G401 (cell line): Measurements from ENCODE around the gene COL23A1. TPM values are rescaled to one million over a fixed set of nuclear protein-coding genes. Genes with fewer than 3 reads are reported as not detected.
A peak's percentile ranks its signal among the peaks of the same experiment; 100 is the strongest.

ENCODE experiments used
- DNase-seq: peaks from one replicate; pipeline ENCODE4 v3.0.0-alpha.2; 2015; ENCODE audit warnings: low spot score
- in situ Hi-C: cut with HindIII; loops from 2 replicates; pipeline ENCODE4 v1.10.0; 2016; ENCODE audit warnings: low sequenced_read_pairs, mixed read lengths
- total RNA-seq: library from RNA; depleted of rRNA; stranded (reverse); fragments of >200 nt; shearing (Covaris generic); gene quantifications from 2 replicates; pipeline ENCODE4 v1.2.3, GENCODE V29; 2014

COL23A1 gene
- total RNA-seq, 1 experiment from 2014 or later = not detected

DNA sequence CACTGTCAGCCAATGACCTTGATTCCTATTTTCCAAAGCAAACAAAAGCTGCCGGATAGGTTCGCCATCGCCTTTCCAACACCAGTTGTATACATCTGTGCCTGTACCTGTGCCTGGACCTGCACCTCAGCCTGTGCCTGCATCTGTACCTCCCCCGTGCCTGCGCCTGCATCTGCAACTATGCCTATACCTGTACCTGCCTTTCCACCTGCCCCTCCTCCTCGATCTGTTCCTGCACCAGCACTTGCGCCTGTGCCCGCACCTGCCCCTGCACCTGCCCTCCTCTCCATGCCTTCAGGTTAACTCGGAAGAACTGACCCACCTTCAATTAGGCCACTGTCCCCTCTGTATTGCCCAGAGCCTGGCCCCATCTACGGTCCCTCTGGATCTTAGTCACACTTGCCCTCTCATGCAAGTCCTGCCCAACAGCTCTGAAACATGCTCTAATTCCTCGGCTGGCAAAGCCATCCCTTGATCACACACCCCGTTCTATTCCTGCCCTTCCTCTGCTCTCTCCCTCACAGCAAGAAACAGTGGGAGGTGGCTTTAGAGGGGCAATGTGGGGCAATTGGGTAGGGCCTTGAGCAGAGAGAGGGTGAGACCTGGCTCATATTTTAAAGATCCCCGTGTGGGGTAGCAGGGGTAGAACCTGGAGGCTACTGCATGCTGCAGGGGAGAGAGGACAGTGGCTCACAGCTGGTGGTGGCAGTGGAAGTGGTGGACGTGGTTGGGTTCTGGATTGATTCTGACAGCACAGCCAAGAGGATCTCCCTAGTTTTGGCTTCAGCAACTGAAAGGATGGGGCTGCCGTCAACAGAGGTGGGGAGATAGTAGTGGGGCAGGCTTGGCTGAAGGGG is 298.0 kb downstream of the COL23A1 start:
- no peak for DNase-seq
- in situ Hi-C loops = no loop called here

DNA sequence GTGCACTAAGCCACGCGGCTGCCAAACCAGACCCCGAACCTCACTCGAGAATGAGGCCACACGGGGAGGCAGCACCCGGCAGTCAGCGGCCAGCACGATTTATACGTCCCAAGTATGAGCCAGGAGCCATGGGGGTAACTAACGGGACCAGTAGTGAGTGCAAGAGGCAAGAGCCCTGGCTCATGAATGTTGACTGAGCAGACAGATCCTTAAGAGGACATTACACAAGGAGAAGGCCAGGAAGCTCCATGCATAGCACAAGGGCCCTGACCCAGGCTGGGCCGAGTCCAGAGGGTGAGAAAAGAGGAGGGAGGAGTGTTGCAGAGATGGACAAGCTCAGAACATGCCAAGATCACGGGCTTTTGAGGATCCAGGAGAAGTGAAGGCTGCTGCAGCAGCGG is 299.0 kb downstream of the COL23A1 start:
- DNase-seq = no peak
- in situ Hi-C loops = no loop called here

DNA sequence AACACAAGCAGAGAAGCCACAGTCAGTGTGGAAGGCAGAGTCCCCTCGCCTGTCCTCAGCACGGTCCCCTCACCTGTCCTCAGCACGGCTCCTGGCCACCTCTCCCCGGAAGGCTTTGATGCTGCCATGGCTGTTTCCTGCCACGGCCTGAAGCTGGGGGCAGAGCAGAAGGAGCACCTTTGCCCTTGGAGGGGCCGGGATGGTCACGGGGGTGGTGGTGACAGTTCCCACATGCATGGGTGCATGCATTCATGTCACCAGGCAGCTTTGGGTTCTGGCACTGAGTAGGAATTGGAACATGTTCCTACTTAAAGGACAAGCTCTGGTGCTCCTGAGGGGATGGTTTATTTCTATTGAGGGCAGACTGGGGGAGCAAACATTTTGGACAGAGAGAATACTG is 299.8 kb downstream of the COL23A1 start:
- in situ Hi-C loops = no loop called here

DNA sequence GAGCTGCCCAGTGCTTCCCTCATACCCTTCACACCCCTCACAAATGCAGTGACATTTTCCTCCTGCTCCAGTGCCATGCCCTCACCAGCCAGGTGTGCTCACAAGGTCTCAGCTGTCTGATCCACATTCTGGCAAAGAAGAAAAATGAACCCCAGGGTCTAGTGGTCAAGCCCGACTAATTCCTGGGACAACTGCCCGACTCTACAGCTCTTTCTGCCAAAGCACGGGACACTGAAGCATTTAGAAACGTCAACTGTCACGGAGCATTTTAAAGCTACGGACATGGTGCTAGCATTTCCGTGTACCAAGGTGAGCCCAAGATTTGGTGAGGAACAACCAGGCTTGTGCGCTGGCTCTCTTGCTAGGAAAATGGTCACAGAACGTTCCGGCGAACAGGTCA is 300.8 kb downstream of the COL23A1 start:
- no peak for DNase-seq
- in situ Hi-C loops = no loop called here

More for the DNA sequence above, 299.8 kb downstream of the COL23A1 start:
- no peak for DNase-seq

DNA sequence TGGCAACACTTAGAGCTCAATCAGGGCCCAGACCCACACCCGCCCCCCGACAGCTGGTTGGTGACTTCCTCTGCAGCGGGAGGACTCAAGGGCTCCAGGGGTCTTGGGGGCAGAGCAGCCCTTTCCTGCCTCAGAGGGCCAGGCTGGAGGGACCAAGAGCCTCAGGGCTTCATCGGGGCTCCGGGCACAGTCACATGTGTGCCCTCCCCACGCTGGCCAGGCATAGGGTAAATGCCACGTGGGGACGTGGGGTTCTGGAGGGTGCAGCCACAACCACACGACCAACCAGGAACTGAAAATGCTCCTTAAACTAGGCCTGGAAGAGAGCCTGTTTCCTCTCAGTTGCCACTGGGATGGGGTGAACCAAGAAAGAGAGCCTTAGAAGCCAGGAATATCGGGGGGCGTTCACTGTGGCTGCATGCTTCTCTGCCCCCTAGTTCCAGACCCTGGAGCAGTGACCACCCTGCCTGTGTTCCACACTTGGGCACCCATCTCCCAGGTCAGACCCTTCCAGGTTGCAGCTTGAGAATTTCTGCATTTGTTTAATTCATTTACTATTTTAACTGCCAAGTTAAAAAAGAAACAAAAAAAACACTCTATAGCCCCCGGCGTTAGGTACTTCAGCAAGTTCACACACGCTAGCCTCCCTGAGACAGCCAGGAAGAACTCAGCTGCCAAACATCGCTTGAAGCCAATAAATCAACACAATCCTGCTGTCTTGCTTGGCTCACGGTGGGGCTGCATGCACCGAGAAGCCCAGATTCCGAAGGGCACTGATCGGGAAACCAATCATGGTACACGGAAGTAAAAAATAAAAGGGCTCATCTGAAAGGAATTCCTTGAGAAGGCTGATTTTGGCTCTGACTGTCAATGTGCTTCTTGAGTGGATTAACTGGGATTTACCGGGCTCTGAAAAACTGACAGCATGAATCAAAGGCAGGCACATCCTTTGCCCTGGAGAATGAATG is 301.5 kb downstream of the COL23A1 start:
- in situ Hi-C loops = no loop called here
- peak; percentile 47 for DNase-seq

DNA sequence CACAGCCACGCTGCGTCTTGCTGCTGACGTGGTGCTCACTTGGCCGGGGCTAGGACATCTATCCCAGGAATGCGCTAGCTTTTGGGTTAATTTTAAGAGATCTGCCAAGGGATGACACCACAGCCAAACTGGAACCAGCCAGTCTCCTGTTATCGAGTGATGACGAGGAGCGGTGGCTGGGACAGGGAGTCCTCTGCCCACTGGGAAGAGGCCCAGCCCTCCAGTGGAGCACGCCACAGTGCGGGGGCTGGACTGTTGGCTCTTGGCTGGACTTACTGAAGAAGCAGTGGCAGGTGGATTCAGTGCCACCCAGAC is 302.4 kb downstream of the COL23A1 start:
- in situ Hi-C loops = no loop called here
- peak; percentile 74 for DNase-seq

DNA sequence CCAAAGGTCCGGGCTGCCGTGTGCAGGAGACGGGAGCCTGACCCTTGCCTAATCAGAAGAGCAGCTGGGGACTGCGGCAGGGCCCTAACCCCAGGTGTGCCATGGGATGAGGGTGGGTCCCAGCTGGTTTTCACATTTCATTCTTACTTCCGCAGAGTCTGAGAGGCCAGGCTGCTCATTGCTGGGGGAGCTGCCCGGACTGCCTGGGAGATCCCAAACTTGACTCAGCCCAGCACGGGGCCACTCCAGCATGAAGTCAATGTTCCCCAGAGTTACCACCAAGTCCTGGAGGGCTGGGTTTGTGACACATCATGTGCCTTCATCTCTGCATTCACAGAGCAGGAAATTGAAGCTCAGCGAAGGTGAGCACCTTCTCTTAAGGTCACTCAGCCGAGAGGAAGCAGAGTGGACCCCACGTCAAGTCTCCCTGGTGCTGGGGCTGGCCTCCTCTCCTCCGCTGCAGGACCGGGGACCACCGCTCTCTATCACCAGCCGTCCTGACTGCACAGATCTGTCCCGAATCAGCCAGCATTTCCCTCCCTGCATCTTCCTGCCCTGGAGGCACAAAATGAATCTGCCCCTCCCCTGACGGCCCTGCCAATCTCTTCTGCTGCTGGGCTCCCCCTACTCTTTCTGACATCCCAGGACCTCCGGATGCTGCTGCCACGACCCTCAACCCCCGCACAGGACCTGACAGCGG is 303.0 kb downstream of the COL23A1 start:
- in situ Hi-C loops = no loop called here
- no peak for DNase-seq

DNA sequence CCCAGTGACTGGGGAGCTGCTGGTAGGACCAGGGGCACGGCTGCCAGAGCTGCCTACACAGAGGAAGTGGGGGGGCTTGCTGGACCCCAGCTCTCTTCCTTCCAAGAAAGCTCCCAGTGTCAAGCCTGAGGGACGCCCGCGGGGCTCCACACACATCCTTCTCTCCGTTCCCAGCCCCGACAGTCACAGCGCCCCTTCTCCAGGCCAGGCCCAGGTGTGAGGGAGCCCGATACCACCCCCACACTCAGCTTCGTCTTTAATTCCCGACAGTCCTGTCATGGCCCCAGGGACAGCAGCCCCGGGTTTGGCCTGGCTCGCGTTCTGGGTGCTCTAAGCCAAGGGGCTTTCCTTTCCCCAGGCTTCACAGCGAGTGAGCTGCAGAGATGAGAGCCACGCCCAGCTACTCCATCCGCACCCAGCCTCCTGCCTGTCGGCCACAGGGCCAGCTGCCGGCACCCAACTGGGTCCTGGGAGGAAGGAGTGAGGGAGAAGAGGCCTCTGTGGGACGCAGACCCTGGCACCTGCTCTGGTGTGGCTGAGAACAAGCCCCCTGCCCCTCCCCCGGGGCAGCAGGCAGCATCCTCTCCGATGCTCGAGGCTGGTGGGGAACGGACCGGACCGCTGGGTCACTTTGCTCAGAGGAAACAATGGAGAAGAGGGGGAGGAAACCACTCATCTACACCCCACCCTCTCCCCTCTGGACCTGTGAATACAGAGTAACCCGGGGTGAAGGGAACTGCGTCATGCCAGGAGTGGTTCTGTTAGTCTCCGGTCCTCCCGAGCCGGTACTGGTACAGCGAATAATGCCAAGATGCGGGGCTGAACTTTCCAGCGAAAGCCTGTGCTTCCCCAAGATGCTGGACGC is 303.7 kb downstream of the COL23A1 start:
- in situ Hi-C loops = no loop called here
- DNase-seq = no peak

DNA sequence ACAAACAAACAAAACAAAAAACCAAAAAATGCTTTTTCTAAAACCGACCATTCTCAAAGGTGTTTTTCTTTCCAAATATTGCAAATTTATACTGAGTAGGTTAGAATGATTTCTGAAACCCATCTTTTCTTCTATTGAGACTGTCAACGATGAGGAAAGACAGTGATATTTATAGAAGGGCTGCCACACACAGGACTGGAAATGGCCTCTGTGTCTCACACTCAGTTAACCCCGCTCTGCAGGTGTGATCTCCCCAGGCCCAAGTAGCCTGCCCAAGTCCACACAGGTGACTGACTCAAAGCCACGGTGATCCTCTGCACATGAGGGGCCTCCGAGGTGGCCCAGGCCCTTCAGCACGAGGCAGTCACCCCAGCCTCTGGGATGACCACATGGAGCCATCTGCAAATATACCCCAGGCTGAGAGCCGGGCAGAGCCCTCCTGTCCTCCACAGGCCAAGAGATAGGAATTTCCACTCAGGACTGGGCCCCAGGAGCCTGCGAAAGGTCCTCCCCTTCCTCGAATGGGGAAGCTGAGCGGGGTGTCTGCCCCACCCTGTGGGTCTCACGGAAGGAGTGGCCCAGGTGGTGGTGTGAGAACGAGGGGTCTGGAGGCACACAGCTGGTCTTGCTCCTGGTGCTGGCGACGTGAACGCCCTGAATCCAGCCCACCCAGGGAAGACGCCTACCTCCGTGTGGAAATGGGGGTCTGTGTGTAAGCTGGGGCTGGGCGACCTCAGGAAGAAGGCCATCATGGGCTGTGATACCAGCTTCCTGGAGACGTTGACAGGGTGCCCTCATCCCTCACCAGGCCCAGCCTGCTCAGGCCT is 304.6 kb downstream of the COL23A1 start:
- no peak for DNase-seq
- in situ Hi-C loops = no loop called here

DNA sequence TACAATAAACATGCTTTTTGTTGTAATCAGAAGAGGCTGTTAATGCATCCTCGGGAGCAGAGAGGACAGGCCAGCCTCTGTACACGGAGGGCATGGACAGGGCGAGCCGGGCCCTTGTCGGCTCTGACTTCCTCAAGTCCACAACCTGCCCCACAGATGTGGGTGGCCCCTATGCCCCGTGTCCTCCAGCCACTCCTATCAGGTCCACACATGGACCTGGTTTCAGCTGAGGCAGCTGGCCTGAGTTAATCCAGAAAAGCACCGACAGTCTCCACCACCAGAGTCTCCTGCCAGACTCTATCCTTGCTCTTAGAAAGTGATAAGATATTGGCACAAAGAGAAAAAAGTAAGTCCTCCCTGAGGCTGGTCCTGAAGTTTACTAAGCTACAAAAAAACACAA is 305.2 kb downstream of the COL23A1 start:
- no peak for DNase-seq
- in situ Hi-C loops = no loop called here

DNA sequence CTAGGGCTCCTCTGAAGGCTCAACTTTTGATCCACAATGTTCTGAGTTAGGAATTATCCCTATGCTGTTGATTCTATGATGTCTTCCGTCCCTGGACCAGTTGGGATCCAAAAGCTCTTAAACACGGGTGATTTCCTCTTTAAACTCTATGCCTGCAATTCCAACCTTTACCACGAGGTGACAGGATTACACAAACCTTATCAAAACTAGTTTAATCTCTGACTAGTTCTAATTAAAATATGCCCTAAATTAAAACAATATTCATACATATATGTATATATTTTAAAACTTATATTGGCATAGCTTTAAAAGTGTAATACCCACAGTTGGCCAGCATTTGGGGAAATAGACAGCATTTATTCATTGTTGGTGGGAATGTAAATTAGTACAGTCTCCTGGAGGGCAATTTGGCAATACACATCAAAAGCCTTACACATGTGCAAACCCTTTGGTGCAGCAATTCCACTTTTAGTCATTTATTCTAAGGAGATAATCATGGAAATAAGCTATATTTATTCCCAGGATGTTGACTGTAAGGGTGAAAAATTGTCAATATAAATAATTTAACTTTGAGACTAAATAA is 306.0 kb downstream of the COL23A1 start:
- no peak for DNase-seq
- in situ Hi-C loops = no loop called here

DNA sequence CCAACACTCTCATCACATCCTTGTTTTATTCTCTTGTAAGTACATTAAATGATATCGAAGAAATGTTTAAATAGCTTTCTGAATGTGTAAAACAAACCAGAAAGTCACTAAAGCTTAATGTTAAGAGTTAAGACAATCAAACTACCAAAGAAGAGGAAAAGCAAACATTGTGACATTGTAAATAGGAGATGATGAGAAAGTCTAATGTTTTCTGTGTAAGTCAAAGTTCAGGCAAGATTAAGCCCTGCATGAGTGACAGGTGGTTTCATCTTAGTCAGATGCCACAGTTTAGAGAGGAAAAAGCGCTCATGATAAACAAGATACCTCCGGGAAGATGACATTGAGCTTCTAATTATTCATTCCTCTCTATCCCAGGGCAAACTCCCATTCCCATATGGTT is 306.7 kb downstream of the COL23A1 start:
- in situ Hi-C loops = no loop called here
- no peak for DNase-seq

DNA sequence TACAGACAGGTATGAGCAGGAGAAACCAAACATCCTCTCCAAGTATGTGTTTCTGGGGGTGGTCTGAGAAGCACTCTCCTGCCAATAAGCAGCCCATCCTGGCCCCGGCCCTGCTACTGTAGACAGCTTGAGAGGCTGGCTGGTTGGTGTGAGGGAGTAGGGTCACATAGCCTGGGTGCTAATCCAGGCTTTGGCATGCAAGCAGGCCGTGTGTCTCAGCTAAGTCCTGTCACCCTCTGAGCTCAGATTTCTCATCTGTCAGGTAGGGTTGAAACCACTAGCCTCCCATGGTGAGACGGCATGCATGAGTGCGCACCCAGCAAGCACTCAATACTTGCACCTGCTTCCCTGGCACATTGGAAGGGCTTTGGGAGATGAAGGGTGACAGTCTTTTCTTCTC is 307.8 kb downstream of the COL23A1 start:
- in situ Hi-C loops = no loop called here
- peak; percentile 66 for DNase-seq

DNA sequence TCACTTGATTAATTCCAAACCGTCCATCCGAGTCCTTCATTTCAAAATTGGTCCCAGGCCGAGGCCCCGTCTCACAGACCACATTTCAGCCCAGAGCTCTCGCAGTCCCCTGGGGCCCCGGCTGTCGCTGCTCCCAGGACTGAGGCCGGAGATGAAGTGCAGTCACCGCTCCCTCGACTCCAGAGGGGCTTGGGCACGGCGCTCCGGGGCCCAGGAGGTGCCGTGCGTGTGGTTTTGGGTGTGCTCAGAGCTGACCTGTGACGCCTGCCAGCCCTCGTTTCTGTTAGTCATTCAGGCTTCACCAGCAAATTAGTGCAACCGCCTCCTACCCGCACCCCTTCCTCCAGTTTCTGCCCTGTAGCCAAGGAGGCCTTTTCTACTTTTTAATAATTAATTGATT is 308.9 kb downstream of the COL23A1 start:
- in situ Hi-C loops = no loop called here

DNA sequence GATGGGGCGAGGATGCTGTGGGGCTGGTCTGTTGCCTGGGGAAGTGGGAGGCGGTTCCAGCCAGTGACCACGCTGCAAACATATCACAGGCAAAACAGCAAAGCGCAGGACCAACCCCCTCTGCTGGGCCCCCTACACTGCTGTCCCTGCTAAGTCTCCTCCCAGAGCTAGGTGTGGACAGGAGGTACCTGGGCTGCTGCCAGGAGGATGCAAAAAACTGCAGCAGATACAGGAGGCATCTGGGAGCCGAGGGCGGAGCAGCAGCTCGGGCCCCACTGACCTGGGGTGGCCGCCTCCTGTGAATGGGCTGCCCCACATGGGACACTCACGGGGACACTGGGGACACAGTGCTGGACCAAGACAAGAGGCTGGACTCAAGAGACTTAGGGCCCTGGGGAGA is 309.6 kb downstream of the COL23A1 start:
- no peak for DNase-seq
- in situ Hi-C loops = no loop called here

More for the DNA sequence above, 308.9 kb downstream of the COL23A1 start:
- DNase-seq = no peak

DNA sequence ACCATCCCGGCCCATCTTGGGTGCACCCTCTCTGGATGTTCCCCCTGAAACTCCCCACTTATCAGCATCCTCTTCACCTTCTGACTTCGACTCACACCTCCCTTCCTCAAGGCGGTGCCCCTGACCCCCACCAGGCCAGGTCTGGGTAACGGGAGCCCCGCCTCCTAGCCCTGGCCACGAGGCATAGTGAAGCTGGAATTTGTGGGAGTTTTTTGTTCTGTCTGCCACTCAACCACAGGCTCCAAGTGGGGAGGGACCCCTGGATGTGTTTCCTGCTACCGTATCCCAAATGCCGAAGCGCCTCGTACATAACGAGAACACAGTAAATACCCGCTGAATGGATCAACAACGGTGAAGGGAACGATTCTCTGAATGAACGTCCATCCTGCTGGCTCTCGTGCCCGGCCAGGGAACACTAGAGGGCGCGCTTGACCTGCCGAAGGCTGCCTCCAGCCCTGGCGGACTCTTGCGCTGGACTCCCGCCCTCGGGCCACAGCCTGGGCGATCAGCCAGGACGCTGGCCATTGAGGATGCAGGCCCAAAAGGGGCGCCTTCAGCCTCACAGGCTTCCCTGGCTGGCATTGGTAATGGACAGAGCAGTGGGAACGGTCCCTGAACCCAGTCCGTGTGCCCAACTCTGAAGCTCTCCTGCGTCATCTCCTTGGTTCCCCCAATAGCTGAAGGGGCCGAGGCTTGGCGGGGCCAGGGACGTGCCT is 310.3 kb downstream of the COL23A1 start:
- in situ Hi-C loops = no loop called here
- DNase-seq = peak; percentile 87
